Stimulated activated CD4-positive, alpha-beta T cell treated with anti-CD3 and anti-CD28 coated beads, Interleukin-4, amount 100 ng/mL, for 48 hours (primary cell): ENCODE measurements around the gene PET100.

Experiments
- DNase-seq, 2 donors: peaks; one replicate each; pipeline ENCODE4 v3.0.0-alpha.2; 2020; ENCODE audit warnings: low read depth in 2 of 2

PET100 gene

GRCh38 chr19:7650148-7650547, 20.6 kb downstream of the PET100 start:
- DNase-seq, result no peak

- DNase-seq, result peak; percentile 72 to 85
Observed at GRCh38 chr19:7652061-7652641, 22.6 kb downstream of the PET100 start.

- no peak for DNase-seq
Observed at GRCh38 chr19:7654401-7654800, 24.8 kb downstream of the PET100 start.

GRCh38 chr19:7655581-7655980, 26.0 kb downstream of the PET100 start:
- DNase-seq, result no peak

- DNase-seq, result no peak
Observed at GRCh38 chr19:7657131-7657751, 27.6 kb downstream of the PET100 start.

- no peak for DNase-seq
Observed at GRCh38 chr19:7658219-7658686, 28.7 kb downstream of the PET100 start.

- DNase-seq, result no peak
Observed at GRCh38 chr19:7661744-7662538, 32.3 kb downstream of the PET100 start.

- no peak for DNase-seq
Observed at GRCh38 chr19:7662657-7663056, 33.1 kb downstream of the PET100 start.

- DNase-seq, result no peak
Observed at GRCh38 chr19:7663706-7664105, 34.1 kb downstream of the PET100 start.

GRCh38 chr19:7665076-7665475, 35.5 kb downstream of the PET100 start:
- DNase-seq, result no peak

- DNase-seq, result no peak
Observed at GRCh38 chr19:7668842-7669241, 39.2 kb downstream of the PET100 start, which contains the start of gene RETN. Gene RETN (plus strand): TSS chr19:7669049. CDS start chr19:7669327, 278 bp downstream.

- no peak for DNase-seq
Observed at GRCh38 chr19:7669641-7670040, 40.0 kb downstream of the PET100 start.

GRCh38 chr19:7670150-7670783, 40.7 kb downstream of the PET100 start:
- no peak for DNase-seq

- DNase-seq, result no peak
Observed at GRCh38 chr19:7670790-7671189, 41.2 kb downstream of the PET100 start.

- DNase-seq, result no peak
Observed at GRCh38 chr19:7672522-7672921, 42.9 kb downstream of the PET100 start.

GRCh38 chr19:7674010-7675005, 44.7 kb downstream of the PET100 start:
- DNase-seq, result peak in 1 of 2 donors; percentile 42

- no peak for DNase-seq
Observed at GRCh38 chr19:7676376-7676775, 46.8 kb downstream of the PET100 start.

- DNase-seq, result no peak
Observed at GRCh38 chr19:7676854-7677253, 47.3 kb downstream of the PET100 start, which contains the start of gene MCEMP1. Gene MCEMP1 (plus strand): TSS chr19:7677090. CDS start chr19:7677121, 31 bp downstream.

GRCh38 chr19:7677669-7678311, 48.2 kb downstream of the PET100 start:
- no peak for DNase-seq

- peak; percentile 46 to 57 for DNase-seq
Observed at GRCh38 chr19:7678971-7679751, 49.6 kb downstream of the PET100 start.
